ENCODE results near the gene ARHGAP31. TPM values are rescaled to one million over a fixed set of nuclear protein-coding genes. Genes with fewer than 3 reads are reported as not detected.

The ARHGAP31 gene
- total RNA-seq, 2 experiments from 2014 or later = 10.8 to 11.4 TPM

GRCh38 chr3:119375510-119375909 lies 81.3 kb downstream of the ARHGAP31 start:
- DNase-seq = no peak
- no peaks in the 10 kb centered on the region for H3K27me3 Mint-ChIP-seq
- no peaks in the 10 kb centered on the region for H3K9me3 Mint-ChIP-seq
- H3K27ac Mint-ChIP-seq = no peak overlapping the region
- no peaks in the 10 kb centered on the region for H3K4me1 Mint-ChIP-seq (ENCODE audit: low read depth)
- POLR2A ChIA-PET = no interaction called here
- intact Hi-C loops (cut with micrococcal nuclease) = no loop called here
- peaks cover 4% of the 10 kb centered on the region for H3K36me3 Mint-ChIP-seq
- CTCF ChIA-PET = no interaction called here
- no peak overlapping the region for H3K4me3 Mint-ChIP-seq

GRCh38 chr3:119376758-119377157 lies 82.6 kb downstream of the ARHGAP31 start:
- DNase-seq = no peak
- no peaks in the 10 kb centered on the region for H3K27me3 Mint-ChIP-seq
- H3K4me1 Mint-ChIP-seq (ENCODE audit: low read depth) = no peaks in the 10 kb centered on the region
- no peak overlapping the region for H3K27ac Mint-ChIP-seq
- CTCF ChIA-PET = no interaction called here
- no peak overlapping the region for H3K4me3 Mint-ChIP-seq
- no peaks in the 10 kb centered on the region for H3K9me3 Mint-ChIP-seq
- intact Hi-C loops (cut with micrococcal nuclease) = no loop called here
- peaks cover 4% of the 10 kb centered on the region for H3K36me3 Mint-ChIP-seq
- POLR2A ChIA-PET = no interaction called here

GRCh38 chr3:119378259-119378803 lies 84.1 kb downstream of the ARHGAP31 start:
- CTCF ChIA-PET = no interaction called here
- H3K9me3 Mint-ChIP-seq = no peaks in the 10 kb centered on the region
- no peaks in the 10 kb centered on the region for H3K27me3 Mint-ChIP-seq
- no peaks in the 10 kb centered on the region for H3K4me1 Mint-ChIP-seq (ENCODE audit: low read depth)
- intact Hi-C loops (cut with micrococcal nuclease) = no loop called here
- peaks cover 16% of the 10 kb centered on the region for H3K36me3 Mint-ChIP-seq
- POLR2A ChIA-PET = no interaction called here
- H3K4me3 Mint-ChIP-seq = no peak overlapping the region
- DNase-seq = no peak
- H3K27ac Mint-ChIP-seq = no peak overlapping the region

- DNase-seq = no peak
- ChIA-PET POLR2A (no interaction called here), CTCF (no interaction called here)
- Mint-ChIP-seq H3K9me3 (no peaks in the 10 kb centered on the region), H3K36me3 (peaks cover 17% of the 10 kb centered on the region), H3K4me1 (ENCODE audit: low read depth) (no peaks in the 10 kb centered on the region), H3K27me3 (no peaks in the 10 kb centered on the region), H3K4me3 (no peak overlapping the region), H3K27ac (no peak overlapping the region)
- intact Hi-C loops (cut with micrococcal nuclease) = no loop called here
These were observed 86.5 kb downstream of the ARHGAP31 start for GRCh38 chr3:119380697-119381096.

GRCh38 chr3:119382134-119382533 lies 88.0 kb downstream of the ARHGAP31 start:
- Mint-ChIP-seq H3K27ac (no peak overlapping the region), H3K36me3 (peaks cover 13% of the 10 kb centered on the region), H3K9me3 (no peaks in the 10 kb centered on the region), H3K27me3 (no peaks in the 10 kb centered on the region), H3K4me1 (ENCODE audit: low read depth) (no peaks in the 10 kb centered on the region), H3K4me3 (no peak overlapping the region)
- DNase-seq = no peak
- CTCF ChIA-PET = no interaction called here
- intact Hi-C loops (cut with micrococcal nuclease) = no loop called here
- POLR2A ChIA-PET = no interaction called here

GRCh38 chr3:119388577-119388976 lies 94.4 kb downstream of the ARHGAP31 start:
- POLR2A ChIA-PET = no interaction called here
- intact Hi-C loops (cut with micrococcal nuclease) = no loop called here
- Mint-ChIP-seq H3K36me3 (peaks cover 24% of the 10 kb centered on the region), H3K27ac (no peak overlapping the region), H3K27me3 (no peaks in the 10 kb centered on the region), H3K4me1 (ENCODE audit: low read depth) (no peaks in the 10 kb centered on the region), H3K4me3 (no peak overlapping the region), H3K9me3 (no peaks in the 10 kb centered on the region)
- no peak for DNase-seq
- CTCF ChIA-PET = interaction anchor here (1.3 to 1.4 kb wide), 2 partner anchors 114 to 116 kb away, joined by 3 to 4 read pairs; no protein-coding TSS in a partner anchor

GRCh38 chr3:119395923-119396358 lies 101.8 kb downstream of the ARHGAP31 start:
- intact Hi-C loops (cut with micrococcal nuclease) = loop anchor here (1.0 kb wide), 1 partner anchor 73 kb away; no protein-coding TSS in a partner anchor
- DNase-seq = peak; percentile 42
- H3K9me3 Mint-ChIP-seq = no peaks in the 10 kb centered on the region
- ChIA-PET CTCF (no interaction called here), POLR2A (interaction anchor here (0.9 kb wide), 1 partner anchor 102 kb away, joined by 3 read pairs; the partner anchor contains the start of gene TIMMDC1)
- H3K27ac Mint-ChIP-seq = no peak overlapping the region
- peaks cover 22% of the 10 kb centered on the region for H3K4me1 Mint-ChIP-seq (ENCODE audit: low read depth)
- H3K36me3 Mint-ChIP-seq = peaks cover 21% of the 10 kb centered on the region
- H3K4me3 Mint-ChIP-seq = no peak overlapping the region
- no peaks in the 10 kb centered on the region for H3K27me3 Mint-ChIP-seq

GRCh38 chr3:119396870-119397269 lies 102.7 kb downstream of the ARHGAP31 start:
- CTCF ChIA-PET = interaction anchor here (0.6 kb wide), 1 partner anchor 22 kb away, joined by 3 read pairs; no protein-coding TSS in a partner anchor
- Mint-ChIP-seq H3K27me3 (no peaks in the 10 kb centered on the region), H3K4me3 (no peak overlapping the region), H3K9me3 (no peaks in the 10 kb centered on the region), H3K27ac (no peak overlapping the region), H3K4me1 (ENCODE audit: low read depth) (peaks cover 28% of the 10 kb centered on the region), H3K36me3 (peaks cover 19% of the 10 kb centered on the region)
- DNase-seq = no peak
- intact Hi-C loops (cut with micrococcal nuclease) = loop anchor here (1.0 kb wide), 1 partner anchor 74 kb away; no protein-coding TSS in a partner anchor
- POLR2A ChIA-PET = no interaction called here

GRCh38 chr3:119400466-119400865 lies 106.3 kb downstream of the ARHGAP31 start:
- H3K36me3 Mint-ChIP-seq = peaks cover 14% of the 10 kb centered on the region

GRCh38 chr3:119401069-119401468 lies 106.9 kb downstream of the ARHGAP31 start:
- intact Hi-C loops (cut with micrococcal nuclease) = no loop called here
- CTCF ChIA-PET = no interaction called here
- DNase-seq = no peak
- no peak overlapping the region for H3K4me3 Mint-ChIP-seq
- no peaks in the 10 kb centered on the region for H3K27me3 Mint-ChIP-seq
- no peak overlapping the region for H3K27ac Mint-ChIP-seq
- POLR2A ChIA-PET = no interaction called here
- H3K9me3 Mint-ChIP-seq = no peaks in the 10 kb centered on the region
- peaks cover 14% of the 10 kb centered on the region for H3K4me1 Mint-ChIP-seq (ENCODE audit: low read depth)
- H3K36me3 Mint-ChIP-seq = peaks cover 13% of the 10 kb centered on the region

More at GRCh38 chr3:119400466-119400865, 106.3 kb downstream of the ARHGAP31 start:
- H3K27ac Mint-ChIP-seq = no peak overlapping the region
- ChIA-PET POLR2A (no interaction called here), CTCF (no interaction called here)
- no peak overlapping the region for H3K4me3 Mint-ChIP-seq
- DNase-seq = no peak
- peaks cover 20% of the 10 kb centered on the region for H3K4me1 Mint-ChIP-seq (ENCODE audit: low read depth)
- H3K27me3 Mint-ChIP-seq = no peaks in the 10 kb centered on the region
- intact Hi-C loops (cut with micrococcal nuclease) = no loop called here
- no peaks in the 10 kb centered on the region for H3K9me3 Mint-ChIP-seq

GRCh38 chr3:119401503-119402440 lies 107.6 kb downstream of the ARHGAP31 start:
- no peak for DNase-seq
- ChIA-PET POLR2A (no interaction called here), CTCF (no interaction called here)
- H3K27me3 Mint-ChIP-seq = no peaks in the 10 kb centered on the region
- no peak overlapping the region for H3K4me3 Mint-ChIP-seq
- no peaks in the 10 kb centered on the region for H3K9me3 Mint-ChIP-seq
- H3K36me3 Mint-ChIP-seq = peaks cover 13% of the 10 kb centered on the region
- peaks cover 11% of the 10 kb centered on the region for H3K4me1 Mint-ChIP-seq (ENCODE audit: low read depth)
- no peak overlapping the region for H3K27ac Mint-ChIP-seq
- intact Hi-C loops (cut with micrococcal nuclease) = no loop called here

- intact Hi-C loops (cut with micrococcal nuclease) = no loop called here
- ChIA-PET POLR2A (no interaction called here), CTCF (no interaction called here)
- H3K27me3 Mint-ChIP-seq = no peaks in the 10 kb centered on the region
- no peak overlapping the region for H3K4me3 Mint-ChIP-seq
- DNase-seq = no peak
- H3K27ac Mint-ChIP-seq = no peak overlapping the region
- H3K36me3 Mint-ChIP-seq = peaks cover 16% of the 10 kb centered on the region
- no peaks in the 10 kb centered on the region for H3K9me3 Mint-ChIP-seq
- H3K4me1 Mint-ChIP-seq (ENCODE audit: low read depth) = peaks cover 11% of the 10 kb centered on the region
These were observed 108.6 kb downstream of the ARHGAP31 start for GRCh38 chr3:119402791-119403190.

Measured in activated CD4-positive, alpha-beta memory T cell treated with anti-CD3 and anti-CD28 coated beads for 36 hours (primary cell).